Neural cell (in vitro differentiated cells): ENCODE data around the gene RBM33. TPM values are rescaled to one million over a fixed set of nuclear protein-coding genes. Genes with fewer than 3 reads are reported as not detected.

Experiments used
- H2AFZ ChIP-seq: fragments of 200-600, 300-800 bp; sonication (generic), shearing (Covaris generic); 2 replicates; pipeline ENCODE4 v1.6.0; 2014; ENCODE audit warnings: low read depth, mild to moderate bottlenecking, antibody characterized with exemption, low read length, moderate library complexity
- H3F3A ChIP-seq: fragments of 200-600 bp; shearing (Covaris generic); 2 replicates; pipeline ENCODE4 v1.6.1; 2016; ENCODE audit warnings: mild to moderate bottlenecking, moderate library complexity, mixed read lengths, antibody characterized with exemption, low read length; ENCODE audit not compliant: insufficient read depth, poor library complexity, severe bottlenecking
- H3K27ac ChIP-seq: fragments of 200-600, 300-800 bp; sonication (generic), shearing (Covaris generic); 2 replicates; pipeline ENCODE4 v1.5.1; 2014; ENCODE audit warnings: mild to moderate bottlenecking, low read length, moderate library complexity
- H3K27me3 ChIP-seq: fragments of 300-800, 200-600 bp; sonication (generic), shearing (Covaris generic); 2 replicates; pipeline ENCODE4 v1.6.0; 2014; ENCODE audit warnings: mild to moderate bottlenecking, low read depth, low read length, moderate library complexity; ENCODE audit not compliant: insufficient read depth
- H3K36me3 ChIP-seq: fragments of 300-800, 200-600 bp; sonication (generic), shearing (Covaris generic); 2 replicates; pipeline ENCODE4 v1.5.1; 2014; ENCODE audit warnings: mild to moderate bottlenecking, antibody characterized with exemption, low read length, moderate library complexity; ENCODE audit not compliant: insufficient read depth
- H3K4me2 ChIP-seq: fragments of 300-800, 200-600 bp; sonication (generic), shearing (Covaris generic); 2 replicates; pipeline ENCODE4 v1.6.0; 2014; ENCODE audit warnings: mild to moderate bottlenecking, low read length
- H3K4me3 ChIP-seq: fragments of 300-800, 200-600 bp; sonication (generic), shearing (Covaris generic); 2 replicates; pipeline ENCODE4 v1.5.1; 2014; ENCODE audit warnings: mild to moderate bottlenecking, low read length, moderate library complexity
- H3K79me2 ChIP-seq: fragments of 200-600 bp; shearing (Covaris generic); replicated peaks from 2 replicates; pipeline ENCODE4 v1.6.0; 2014; ENCODE audit warnings: mild to moderate bottlenecking, low read length, moderate library complexity; ENCODE audit not compliant: insufficient read depth
- H3K9ac ChIP-seq: fragments of 300-800, 200-600 bp; sonication (generic), shearing (Covaris generic); 2 replicates; pipeline ENCODE4 v1.6.1; 2016; ENCODE audit warnings: mild to moderate bottlenecking, low read length, mixed read lengths
- H3K9me2 ChIP-seq: fragments of 200-600 bp; shearing (Covaris generic); 2 replicates; pipeline ENCODE4 v1.6.1; 2016; ENCODE audit warnings: mild to moderate bottlenecking, low read length, mixed read lengths; ENCODE audit not compliant: insufficient read depth
- H3K9me3 ChIP-seq: fragments of 200-600, 300-800 bp; sonication (generic), shearing (Covaris generic); 2 replicates; pipeline ENCODE4 v1.6.1; 2016; ENCODE audit warnings: mild to moderate bottlenecking, mixed run types, low read length, moderate library complexity, mixed read lengths
- H4K20me1 ChIP-seq: fragments of 200-600 bp; shearing (Covaris generic); 2 replicates; pipeline ENCODE4 v1.6.1; 2016; ENCODE audit warnings: mild to moderate bottlenecking, mixed run types; ENCODE audit not compliant: insufficient read depth
- CTCF ChIP-seq: fragments of 450-650 bp; IDR thresholded peaks from 2 replicates; pipeline ENCODE4 v1.5.1; 2014; ENCODE audit warnings: antibody characterized with exemption, mild to moderate bottlenecking, moderate library complexity; ENCODE audit not compliant: poor library complexity, severe bottlenecking
- EP300 ChIP-seq: fragments of 450-650 bp; conservative IDR thresholded peaks from 2 replicates; pipeline ENCODE4 v1.6.1; 2014; ENCODE audit warnings: antibody characterized with exemption, mild to moderate bottlenecking, moderate library complexity; ENCODE audit not compliant: poor library complexity, severe bottlenecking
- EZH2 ChIP-seq: fragments of 200-600, 300-800 bp; shearing (Covaris generic), sonication (generic); IDR thresholded peaks from 2 replicates; pipeline ENCODE4 v1.6.1; 2014; ENCODE audit warnings: antibody characterized with exemption, low read length, borderline replicate concordance, mild to moderate bottlenecking; ENCODE audit not compliant: insufficient read depth, poor library complexity, severe bottlenecking
- MXI1 ChIP-seq: fragments of 450-650 bp; conservative IDR thresholded peaks from 2 replicates; pipeline ENCODE4 v1.6.1; 2014; ENCODE audit warnings: antibody characterized with exemption, mild to moderate bottlenecking; ENCODE audit not compliant: poor library complexity, severe bottlenecking
- RAD21 ChIP-seq: fragments of 450-650 bp; conservative IDR thresholded peaks from 2 replicates; pipeline ENCODE4 v1.6.1; 2014; ENCODE audit warnings: antibody characterized with exemption, mild to moderate bottlenecking, moderate library complexity
- REST ChIP-seq: IDR thresholded peaks from 2 replicates; pipeline ENCODE4 v1.6.1; 2012; ENCODE audit warnings: borderline replicate concordance
- SMC3 ChIP-seq: fragments of 450-650 bp; conservative IDR thresholded peaks from 2 replicates; pipeline ENCODE4 v1.6.1; 2014; ENCODE audit warnings: antibody characterized with exemption, mild to moderate bottlenecking, moderate library complexity; ENCODE audit not compliant: poor library complexity
- TAF1 ChIP-seq: IDR thresholded peaks from 2 replicates; pipeline ENCODE4 v1.6.1; 2012; ENCODE audit warnings: low read depth
- polyA plus RNA-seq: library from polyadenylated mRNA; depleted of rRNA; stranded (reverse); fragments of >200 nt; gene quantifications from 2 replicates; pipeline ENCODE4 v1.2.3, GENCODE V29; 2014

Gene RBM33
- polyA plus RNA-seq, 1 donor from 2014 or later = 53.2 TPM

GRCh38 chr7:155796381-155797261 is 152.2 kb downstream of the RBM33 start:
- Histone ChIP-seq H3K36me3 (no peaks in the 10 kb centered on the region), H2AFZ (no peak overlapping the region), H3K9ac (no peak overlapping the region), H3K79me2 (no peaks in the 10 kb centered on the region), H3K27me3 (peaks cover 42% of the 10 kb centered on the region), H3K4me2 (no peak overlapping the region), H3K9me2 (no peaks in the 10 kb centered on the region), H3F3A (no peaks in the 10 kb centered on the region), H3K4me3 (no peak overlapping the region), H4K20me1 (no peaks in the 10 kb centered on the region), H3K9me3 (no peaks in the 10 kb centered on the region), H3K27ac (no peak overlapping the region)
- TF ChIP-seq SMC3 (peak; percentile 83), EP300 (no peak), CTCF (peak; percentile 77), TAF1 (no peak), RAD21 (peak; percentile 83), REST (no peak)

- Histone ChIP-seq H3K4me2 (no peak overlapping the region), H3K9me3 (no peaks in the 10 kb centered on the region), H3K36me3 (no peaks in the 10 kb centered on the region), H3K27me3 (peaks cover 52% of the 10 kb centered on the region), H3K9ac (no peak overlapping the region), H3K4me3 (no peak overlapping the region), H3K27ac (no peak overlapping the region), H3F3A (no peaks in the 10 kb centered on the region), H4K20me1 (no peaks in the 10 kb centered on the region), H3K79me2 (no peaks in the 10 kb centered on the region), H2AFZ (no peak overlapping the region), H3K9me2 (no peaks in the 10 kb centered on the region)
- TF ChIP-seq MXI1 = no peak
- TF ChIP-seq SMC3 = no peak
- TF ChIP-seq TAF1 = no peak
- no peak for TF ChIP-seq EZH2
- TF ChIP-seq CTCF = no peak
- TF ChIP-seq EP300 = no peak
- no peak for TF ChIP-seq REST
Measured at GRCh38 chr7:155797262-155798250, 153.1 kb downstream of the RBM33 start.
